PFSK-1 (cell line): Measurements from ENCODE around the gene EIPR1.

Source experiments
- FOXP2 ChIP-seq: optimal IDR thresholded peaks from 2 replicates; pipeline ENCODE3; 2011; ENCODE audit warnings: borderline replicate concordance, control low read depth, inconsistent platforms; ENCODE audit not compliant: insufficient read depth; ENCODE audit errors: extremely low read length, extremely low read depth
- POLR2AphosphoS5 ChIP-seq: IDR thresholded peaks from 2 replicates; pipeline ENCODE4 v1.6.1; 2012; ENCODE audit warnings: low read depth, mild to moderate bottlenecking, control low read depth, low read length, moderate library complexity
- SIN3A ChIP-seq: IDR thresholded peaks from 2 replicates; pipeline ENCODE4 v1.6.1; 2012; ENCODE audit warnings: mild to moderate bottlenecking, low read length, moderate library complexity, borderline replicate concordance; ENCODE audit not compliant: insufficient read depth
- TAF1 ChIP-seq: IDR thresholded peaks from 2 replicates; pipeline ENCODE4 v1.6.1; 2012; ENCODE audit warnings: low read length, control low read depth, borderline replicate concordance; ENCODE audit not compliant: insufficient read depth
- TF ChIP-seq, protein P1 (sequence below), 2 experiments: IDR thresholded peaks; 2 replicates each; pipeline versions ENCODE4 v1.6.1 to v1.8.0; 2011 to 2012; ENCODE audit warnings: low read depth in 2 of 2, low read length in 2 of 2, control low read depth in 1 of 2, inconsistent platforms in 1 of 2, mild to moderate bottlenecking in 1 of 2, moderate library complexity in 1 of 2; ENCODE audit not compliant: insufficient read depth in 1 of 2

Gene EIPR1

DNA sequence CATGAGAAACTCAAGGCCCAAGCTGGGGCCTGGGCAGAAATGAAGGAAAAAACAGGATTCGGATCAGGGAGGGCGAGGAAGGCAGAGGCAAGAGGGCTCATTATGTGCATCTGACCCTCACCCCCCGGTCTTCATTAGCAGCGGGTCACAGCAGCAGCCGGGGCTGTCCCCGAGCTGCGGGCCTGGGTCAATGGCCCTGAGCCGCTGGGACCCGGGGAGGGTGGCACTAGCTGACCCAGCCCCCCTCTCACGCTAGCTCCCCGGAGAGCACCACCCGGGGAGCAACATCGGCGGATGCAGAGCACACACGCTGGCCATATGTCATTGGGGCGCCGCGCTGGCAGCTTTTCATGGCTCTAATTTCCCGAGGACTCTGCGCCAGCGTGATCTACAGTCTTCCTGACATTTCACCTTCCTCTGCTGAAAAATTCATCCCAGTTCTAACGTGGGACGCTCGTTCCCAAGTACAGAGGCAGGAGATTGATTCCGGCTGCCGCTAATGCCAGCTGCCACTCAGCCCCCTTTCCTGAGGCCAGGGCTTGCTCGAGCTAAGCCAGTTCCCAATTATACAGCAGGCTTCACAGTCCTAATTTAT lies 63.7 kb downstream of the EIPR1 start:
- TF ChIP-seq SIN3A (no peak), TAF1 (no peak), POLR2AphosphoS5 (no peak), FOXP2 (no peak)
- TF ChIP-seq, protein P1, sequence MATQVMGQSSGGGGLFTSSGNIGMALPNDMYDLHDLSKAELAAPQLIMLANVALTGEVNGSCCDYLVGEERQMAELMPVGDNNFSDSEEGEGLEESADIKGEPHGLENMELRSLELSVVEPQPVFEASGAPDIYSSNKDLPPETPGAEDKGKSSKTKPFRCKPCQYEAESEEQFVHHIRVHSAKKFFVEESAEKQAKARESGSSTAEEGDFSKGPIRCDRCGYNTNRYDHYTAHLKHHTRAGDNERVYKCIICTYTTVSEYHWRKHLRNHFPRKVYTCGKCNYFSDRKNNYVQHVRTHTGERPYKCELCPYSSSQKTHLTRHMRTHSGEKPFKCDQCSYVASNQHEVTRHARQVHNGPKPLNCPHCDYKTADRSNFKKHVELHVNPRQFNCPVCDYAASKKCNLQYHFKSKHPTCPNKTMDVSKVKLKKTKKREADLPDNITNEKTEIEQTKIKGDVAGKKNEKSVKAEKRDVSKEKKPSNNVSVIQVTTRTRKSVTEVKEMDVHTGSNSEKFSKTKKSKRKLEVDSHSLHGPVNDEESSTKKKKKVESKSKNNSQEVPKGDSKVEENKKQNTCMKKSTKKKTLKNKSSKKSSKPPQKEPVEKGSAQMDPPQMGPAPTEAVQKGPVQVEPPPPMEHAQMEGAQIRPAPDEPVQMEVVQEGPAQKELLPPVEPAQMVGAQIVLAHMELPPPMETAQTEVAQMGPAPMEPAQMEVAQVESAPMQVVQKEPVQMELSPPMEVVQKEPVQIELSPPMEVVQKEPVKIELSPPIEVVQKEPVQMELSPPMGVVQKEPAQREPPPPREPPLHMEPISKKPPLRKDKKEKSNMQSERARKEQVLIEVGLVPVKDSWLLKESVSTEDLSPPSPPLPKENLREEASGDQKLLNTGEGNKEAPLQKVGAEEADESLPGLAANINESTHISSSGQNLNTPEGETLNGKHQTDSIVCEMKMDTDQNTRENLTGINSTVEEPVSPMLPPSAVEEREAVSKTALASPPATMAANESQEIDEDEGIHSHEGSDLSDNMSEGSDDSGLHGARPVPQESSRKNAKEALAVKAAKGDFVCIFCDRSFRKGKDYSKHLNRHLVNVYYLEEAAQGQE (IDR thresholded peaks at IDR 0.05; ENCODE audit: insufficient read depth in 1 of 2, low read depth in 2 of 2, low read length in 2 of 2) = no peak

DNA sequence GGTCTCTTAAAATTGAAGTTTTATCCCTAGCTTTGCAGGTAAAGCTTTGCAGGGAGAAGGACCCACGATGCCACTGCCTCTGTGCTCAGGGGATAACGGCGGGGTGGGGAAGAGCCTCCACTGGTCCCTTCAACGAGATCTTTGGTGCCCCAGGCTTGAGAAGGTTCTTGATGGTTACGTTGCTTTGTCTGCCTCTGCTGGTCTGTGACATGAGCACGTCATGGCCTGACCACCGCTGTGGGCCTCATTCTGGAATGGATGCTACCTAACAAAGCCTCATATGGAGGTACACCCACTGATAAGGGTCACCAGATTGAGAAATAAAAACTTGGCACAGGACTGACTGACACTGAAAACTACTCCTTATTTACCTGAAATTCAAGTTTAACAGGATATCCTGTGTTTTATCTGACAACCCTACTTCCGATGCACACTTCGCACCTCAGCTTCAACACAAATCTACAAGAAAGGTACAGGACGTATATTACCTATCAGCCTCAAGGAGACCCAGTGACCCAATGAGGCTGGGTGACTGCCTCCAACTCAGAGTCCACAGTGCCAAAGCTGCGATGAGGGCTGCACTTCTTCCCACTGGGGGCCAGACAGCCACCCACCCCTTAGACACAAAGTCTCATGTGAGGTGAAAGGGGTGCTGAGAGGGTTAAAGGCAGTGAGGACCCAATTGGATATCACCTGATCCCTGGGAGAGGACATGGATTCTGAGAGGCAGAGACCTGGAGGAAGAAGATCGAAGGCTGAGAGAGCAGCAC lies 64.9 kb downstream of the EIPR1 start:
- TF ChIP-seq, protein P1 (IDR thresholded peaks at IDR 0.05; ENCODE audit: insufficient read depth in 1 of 2, low read depth in 2 of 2, low read length in 2 of 2) = no peak
- TF ChIP-seq SIN3A (no peak), POLR2AphosphoS5 (no peak), FOXP2 (no peak), TAF1 (no peak)

DNA sequence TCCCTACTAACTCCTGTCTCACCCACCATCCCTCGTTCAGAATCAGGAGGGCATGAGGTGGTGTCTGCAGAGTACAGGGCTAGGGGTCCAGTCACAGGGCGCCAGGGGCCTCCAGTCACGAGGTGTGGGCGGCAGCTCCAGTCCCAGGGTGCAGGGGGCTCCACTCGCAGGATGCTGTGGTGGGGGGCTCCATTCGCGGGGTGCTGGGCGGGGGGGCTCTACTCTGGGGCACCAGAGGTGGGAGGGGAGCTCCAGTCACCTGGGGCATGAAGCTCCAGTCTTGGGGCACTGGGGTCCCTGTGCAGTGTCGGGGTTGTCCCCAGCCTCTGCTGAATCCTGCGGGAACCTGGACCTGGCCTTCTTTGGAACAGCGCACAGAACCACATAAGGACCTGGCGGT lies 66.0 kb downstream of the EIPR1 start:
- TF ChIP-seq TAF1 (no peak), POLR2AphosphoS5 (no peak), FOXP2 (no peak), SIN3A (no peak)
- TF ChIP-seq, protein P1 (IDR thresholded peaks at IDR 0.05; ENCODE audit: insufficient read depth in 1 of 2, low read depth in 2 of 2, low read length in 2 of 2) = no peak

DNA sequence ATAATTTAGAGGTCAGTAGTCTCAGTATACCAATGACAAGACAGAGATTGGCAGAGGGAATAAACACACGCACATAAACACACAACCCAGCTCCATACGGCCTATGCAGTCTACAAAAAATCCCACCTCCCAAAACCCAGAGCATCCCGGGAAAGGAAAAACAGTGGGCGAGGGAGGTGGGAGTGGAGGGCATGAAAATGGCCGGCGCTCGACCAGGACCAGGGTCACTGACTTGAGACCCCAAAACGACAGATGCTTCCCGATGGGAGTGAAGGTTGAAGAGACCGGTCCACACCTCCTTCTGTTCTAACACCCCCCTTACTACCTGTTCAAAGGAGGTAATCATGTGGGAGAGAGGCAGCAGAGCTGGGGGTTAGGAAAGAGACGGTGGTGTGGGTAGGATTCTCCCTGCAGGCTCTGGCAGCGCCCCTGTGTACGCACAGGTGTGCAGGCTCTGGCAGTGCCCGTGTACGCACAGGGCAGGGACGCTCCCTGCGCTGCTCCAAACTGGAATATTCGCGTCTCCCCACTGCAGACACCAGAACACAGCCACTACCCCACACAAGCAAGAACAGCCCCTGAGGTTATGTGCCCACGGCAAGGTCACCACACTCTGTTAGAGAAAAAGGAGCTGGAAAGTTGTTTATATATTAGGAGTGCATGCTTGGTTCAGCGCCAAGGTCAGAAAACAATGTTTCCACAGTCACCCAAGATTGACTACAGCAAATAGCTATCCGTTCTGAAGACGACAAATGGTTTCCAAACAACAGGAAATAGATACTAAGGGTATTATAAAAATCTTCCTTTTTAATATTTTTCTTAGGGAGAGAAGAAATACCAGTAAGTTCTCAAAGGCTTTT lies 67.9 kb downstream of the EIPR1 start:
- TF ChIP-seq FOXP2 (no peak), POLR2AphosphoS5 (no peak), TAF1 (no peak), SIN3A (no peak)
- TF ChIP-seq, protein P1 (IDR thresholded peaks at IDR 0.05; ENCODE audit: insufficient read depth in 1 of 2, low read depth in 2 of 2, low read length in 2 of 2) = no peak
